Measurements from ENCODE around the gene MUL1.
"Not testable (repeated sequence)": the region's sequence is repeated elsewhere in the genome, so short reads cannot be mapped to it uniquely, and the experiment has no call there.

MUL1 gene

GRCh38 chr1:20519609-20520262 is 11.8 kb upstream of the MUL1 start:
- H3K4me3 ChIP-seq (ENCODE audit: low read length in 2 of 2); H3K36me3 ChIP-seq (ENCODE audit: control insufficient read depth in 2 of 2, insufficient read depth in 2 of 2, low read length in 2 of 2); H3K4me1 ChIP-seq (ENCODE audit: control insufficient read depth in 2 of 2, insufficient read depth in 2 of 2, low read length in 2 of 2); H3K27me3 ChIP-seq (ENCODE audit: control insufficient read depth in 2 of 2, insufficient read depth in 2 of 2, low read length in 2 of 2); H3K9ac ChIP-seq (ENCODE audit: low read depth in 1 of 2, low read length in 2 of 2); H3K27ac ChIP-seq (ENCODE audit: low read depth in 2 of 2, low read length in 2 of 2); H3K9me3 ChIP-seq (ENCODE audit: control insufficient read depth in 2 of 2, low read length in 2 of 2): not testable (repeated sequence)

GRCh38 chr1:20511518-20512428 is 3.8 kb upstream of the MUL1 start:
- H3K4me1 ChIP-seq (ENCODE audit: control insufficient read depth in 2 of 2, insufficient read depth in 2 of 2, low read length in 2 of 2): peaks cover 2 to 6% of the 10 kb centered on the region in 2 donors
- no peaks in the 10 kb centered on the region for H3K9me3 ChIP-seq (ENCODE audit: control insufficient read depth in 2 of 2, low read length in 2 of 2)
- H3K9ac ChIP-seq (ENCODE audit: low read depth in 1 of 2, low read length in 2 of 2): no peak overlapping the region
- no peaks in the 10 kb centered on the region for H3K36me3 ChIP-seq (ENCODE audit: control insufficient read depth in 2 of 2, insufficient read depth in 2 of 2, low read length in 2 of 2)
- peaks cover 1 to 4% of the 10 kb centered on the region in 2 donors for H3K27me3 ChIP-seq (ENCODE audit: control insufficient read depth in 2 of 2, insufficient read depth in 2 of 2, low read length in 2 of 2)
- no peak overlapping the region for H3K27ac ChIP-seq (ENCODE audit: low read depth in 2 of 2, low read length in 2 of 2)
- no peak overlapping the region for H3K4me3 ChIP-seq (ENCODE audit: low read length in 2 of 2)

GRCh38 chr1:20508411-20508771 is 440 bp upstream of the MUL1 start:
- peak overlapping the region; percentile 85 to 91 for H3K9ac ChIP-seq (ENCODE audit: low read depth in 1 of 2, low read length in 2 of 2)
- peaks cover 1 to 4% of the 10 kb centered on the region in 2 donors for H3K27me3 ChIP-seq (ENCODE audit: control insufficient read depth in 2 of 2, insufficient read depth in 2 of 2, low read length in 2 of 2)
- H3K9me3 ChIP-seq (ENCODE audit: control insufficient read depth in 2 of 2, low read length in 2 of 2): no peaks in the 10 kb centered on the region
- peak overlapping the region; percentile 97 to 98 for H3K4me3 ChIP-seq (ENCODE audit: low read length in 2 of 2)
- H3K36me3 ChIP-seq (ENCODE audit: control insufficient read depth in 2 of 2, insufficient read depth in 2 of 2, low read length in 2 of 2): peaks cover 2 to 6% of the 10 kb centered on the region in 2 donors
- peaks cover 6 to 7% of the 10 kb centered on the region in 2 donors for H3K4me1 ChIP-seq (ENCODE audit: control insufficient read depth in 2 of 2, insufficient read depth in 2 of 2, low read length in 2 of 2)
- peak overlapping the region; percentile 77 to 85 for H3K27ac ChIP-seq (ENCODE audit: low read depth in 2 of 2, low read length in 2 of 2)

GRCh38 chr1:20507248-20507563 is 745 bp downstream of the MUL1 start:
- Histone ChIP-seq H3K27me3 (ENCODE audit: control insufficient read depth in 2 of 2, insufficient read depth in 2 of 2, low read length in 2 of 2) (peaks cover 1 to 4% of the 10 kb centered on the region in 2 donors), H3K9ac (ENCODE audit: low read depth in 1 of 2, low read length in 2 of 2) (peak overlapping the region; percentile 85 to 91), H3K4me1 (ENCODE audit: control insufficient read depth in 2 of 2, insufficient read depth in 2 of 2, low read length in 2 of 2) (peaks cover 6 to 7% of the 10 kb centered on the region in 2 donors), H3K27ac (ENCODE audit: low read depth in 2 of 2, low read length in 2 of 2) (peak overlapping the region; percentile 77 to 85), H3K36me3 (ENCODE audit: control insufficient read depth in 2 of 2, insufficient read depth in 2 of 2, low read length in 2 of 2) (peaks cover 4 to 13% of the 10 kb centered on the region in 2 donors), H3K4me3 (ENCODE audit: low read length in 2 of 2) (peak overlapping the region; percentile 97 to 98), H3K9me3 (ENCODE audit: control insufficient read depth in 2 of 2, low read length in 2 of 2) (no peaks in the 10 kb centered on the region)

GRCh38 chr1:20505488-20505887 is 2.5 kb downstream of the MUL1 start:
- H3K9ac ChIP-seq (ENCODE audit: low read depth in 1 of 2, low read length in 2 of 2): no peak overlapping the region
- H3K4me1 ChIP-seq (ENCODE audit: control insufficient read depth in 2 of 2, insufficient read depth in 2 of 2, low read length in 2 of 2): peaks cover 6 to 7% of the 10 kb centered on the region in 2 donors
- H3K36me3 ChIP-seq (ENCODE audit: control insufficient read depth in 2 of 2, insufficient read depth in 2 of 2, low read length in 2 of 2): peaks cover 21 to 30% of the 10 kb centered on the region in 2 donors
- no peaks in the 10 kb centered on the region for H3K27me3 ChIP-seq (ENCODE audit: control insufficient read depth in 2 of 2, insufficient read depth in 2 of 2, low read length in 2 of 2)
- H3K9me3 ChIP-seq (ENCODE audit: control insufficient read depth in 2 of 2, low read length in 2 of 2): no peaks in the 10 kb centered on the region
- H3K4me3 ChIP-seq (ENCODE audit: low read length in 2 of 2): no peak overlapping the region
- no peak overlapping the region for H3K27ac ChIP-seq (ENCODE audit: low read depth in 2 of 2, low read length in 2 of 2)

GRCh38 chr1:20500716-20501115 is 7.2 kb downstream of the MUL1 start:
- Histone ChIP-seq H3K36me3 (ENCODE audit: control insufficient read depth in 2 of 2, insufficient read depth in 2 of 2, low read length in 2 of 2) (peaks cover 43 to 55% of the 10 kb centered on the region in 2 donors), H3K27me3 (ENCODE audit: control insufficient read depth in 2 of 2, insufficient read depth in 2 of 2, low read length in 2 of 2) (no peaks in the 10 kb centered on the region)

GRCh38 chr1:20499718-20500117 is 8.2 kb downstream of the MUL1 start:
- H3K4me3 ChIP-seq (ENCODE audit: low read length in 2 of 2): no peak overlapping the region
- no peak overlapping the region for H3K27ac ChIP-seq (ENCODE audit: low read depth in 2 of 2, low read length in 2 of 2)
- H3K36me3 ChIP-seq (ENCODE audit: control insufficient read depth in 2 of 2, insufficient read depth in 2 of 2, low read length in 2 of 2): peaks cover 43 to 55% of the 10 kb centered on the region in 2 donors
- no peaks in the 10 kb centered on the region for H3K4me1 ChIP-seq (ENCODE audit: control insufficient read depth in 2 of 2, insufficient read depth in 2 of 2, low read length in 2 of 2)
- no peak overlapping the region for H3K9ac ChIP-seq (ENCODE audit: low read depth in 1 of 2, low read length in 2 of 2)
- no peaks in the 10 kb centered on the region for H3K9me3 ChIP-seq (ENCODE audit: control insufficient read depth in 2 of 2, low read length in 2 of 2)
- no peaks in the 10 kb centered on the region for H3K27me3 ChIP-seq (ENCODE audit: control insufficient read depth in 2 of 2, insufficient read depth in 2 of 2, low read length in 2 of 2)

More at GRCh38 chr1:20500716-20501115, 7.2 kb downstream of the MUL1 start:
- Histone ChIP-seq H3K4me1 (ENCODE audit: control insufficient read depth in 2 of 2, insufficient read depth in 2 of 2, low read length in 2 of 2) (peaks cover 0 to under 1% of the 10 kb centered on the region in 2 donors), H3K9ac (ENCODE audit: low read depth in 1 of 2, low read length in 2 of 2) (no peak overlapping the region), H3K27ac (ENCODE audit: low read depth in 2 of 2, low read length in 2 of 2) (no peak overlapping the region), H3K9me3 (ENCODE audit: control insufficient read depth in 2 of 2, low read length in 2 of 2) (no peaks in the 10 kb centered on the region), H3K4me3 (ENCODE audit: low read length in 2 of 2) (no peak overlapping the region)

- no peak overlapping the region for H3K4me3 ChIP-seq (ENCODE audit: low read length in 2 of 2)
- no peaks in the 10 kb centered on the region for H3K27me3 ChIP-seq (ENCODE audit: control insufficient read depth in 2 of 2, insufficient read depth in 2 of 2, low read length in 2 of 2)
- no peaks in the 10 kb centered on the region for H3K9me3 ChIP-seq (ENCODE audit: control insufficient read depth in 2 of 2, low read length in 2 of 2)
- H3K27ac ChIP-seq (ENCODE audit: low read depth in 2 of 2, low read length in 2 of 2): no peak overlapping the region
- peaks cover 43 to 55% of the 10 kb centered on the region in 2 donors for H3K36me3 ChIP-seq (ENCODE audit: control insufficient read depth in 2 of 2, insufficient read depth in 2 of 2, low read length in 2 of 2)
- H3K4me1 ChIP-seq (ENCODE audit: control insufficient read depth in 2 of 2, insufficient read depth in 2 of 2, low read length in 2 of 2): peaks cover under 1 to 6% of the 10 kb centered on the region in 2 donors
- no peak overlapping the region for H3K9ac ChIP-seq (ENCODE audit: low read depth in 1 of 2, low read length in 2 of 2)
Measured at GRCh38 chr1:20499105-20499504, 8.8 kb downstream of the MUL1 start.

GRCh38 chr1:20498116-20498515 is 9.8 kb downstream of the MUL1 start:
- H3K27ac ChIP-seq (ENCODE audit: low read depth in 2 of 2, low read length in 2 of 2): no peak overlapping the region
- peaks cover 3 to 8% of the 10 kb centered on the region in 2 donors for H3K4me1 ChIP-seq (ENCODE audit: control insufficient read depth in 2 of 2, insufficient read depth in 2 of 2, low read length in 2 of 2)
- no peaks in the 10 kb centered on the region for H3K9me3 ChIP-seq (ENCODE audit: control insufficient read depth in 2 of 2, low read length in 2 of 2)
- no peak overlapping the region for H3K4me3 ChIP-seq (ENCODE audit: low read length in 2 of 2)
- no peaks in the 10 kb centered on the region for H3K27me3 ChIP-seq (ENCODE audit: control insufficient read depth in 2 of 2, insufficient read depth in 2 of 2, low read length in 2 of 2)
- H3K36me3 ChIP-seq (ENCODE audit: control insufficient read depth in 2 of 2, insufficient read depth in 2 of 2, low read length in 2 of 2): peaks cover 43 to 50% of the 10 kb centered on the region in 2 donors
- no peak overlapping the region for H3K9ac ChIP-seq (ENCODE audit: low read depth in 1 of 2, low read length in 2 of 2)

- Histone ChIP-seq H3K9ac (ENCODE audit: low read depth in 1 of 2, low read length in 2 of 2) (no peak overlapping the region), H3K4me1 (ENCODE audit: control insufficient read depth in 2 of 2, insufficient read depth in 2 of 2, low read length in 2 of 2) (peaks cover 3 to 8% of the 10 kb centered on the region in 2 donors), H3K4me3 (ENCODE audit: low read length in 2 of 2) (no peak overlapping the region), H3K36me3 (ENCODE audit: control insufficient read depth in 2 of 2, insufficient read depth in 2 of 2, low read length in 2 of 2) (peaks cover 43 to 46% of the 10 kb centered on the region in 2 donors), H3K9me3 (ENCODE audit: control insufficient read depth in 2 of 2, low read length in 2 of 2) (no peaks in the 10 kb centered on the region), H3K27me3 (ENCODE audit: control insufficient read depth in 2 of 2, insufficient read depth in 2 of 2, low read length in 2 of 2) (no peaks in the 10 kb centered on the region), H3K27ac (ENCODE audit: low read depth in 2 of 2, low read length in 2 of 2) (no peak overlapping the region)
Measured at GRCh38 chr1:20497506-20497905, 10.4 kb downstream of the MUL1 start.

Measured in mucosa of rectum (tissue), 2 donors.